H1 (cell line): Measurements from ENCODE around the gene KIF5C. TPM values are rescaled to one million over a fixed set of nuclear protein-coding genes. Genes with fewer than 3 reads are reported as not detected.

Experiments used
- CTCF ChIA-PET: fragments of 300-600 bp; sonication (Branson Sonifier 250); formaldehyde crosslinking; loops from one replicate; lab custom pipeline; 2021; ENCODE audit not compliant: partially characterized antibody; lab: Charles Lee
- POLR2A ChIA-PET: fragments of 300-600 bp; sonication (Branson Sonifier 250); formaldehyde crosslinking; loops from one replicate; lab custom pipeline; 2021; ENCODE audit warnings: inconsistent platforms; ENCODE audit not compliant: partially characterized antibody; lab: Charles Lee
- DNase-seq, 2 experiments: peaks; one replicate each; pipeline versions ENCODE4 v3.0.0 to v3.0.0-alpha.2; 2010 to 2022; ENCODE audit warnings: low spot score in 2 of 2, low read depth in 1 of 2, mixed read lengths in 1 of 2
- FAIRE-seq: peaks from 2 replicates; lab custom pipeline; 2011; peaks lifted over from hg19 to GRCh38; lab: Jason Lieb, UNC
- H2AFZ ChIP-seq: 2 replicates; pipeline ENCODE4 v1.8.1; 2012; ENCODE audit warnings: low read length, inconsistent platforms
- H2AK5ac ChIP-seq: 2 replicates; pipeline ENCODE4 v1.6.1; 2013; ENCODE audit warnings: low read depth, low read length
- H2BK120ac ChIP-seq: replicated peaks from 2 replicates; pipeline ENCODE3; 2013; ENCODE audit warnings: low read depth, low read length, inconsistent platforms
- H2BK12ac ChIP-seq: 2 replicates; pipeline ENCODE4 v1.6.1; 2013; ENCODE audit warnings: low read depth, low read length
- H2BK15ac ChIP-seq: 2 replicates; pipeline ENCODE4 v1.6.1; 2013; ENCODE audit warnings: low read length
- H2BK20ac ChIP-seq: 2 replicates; pipeline ENCODE4 v1.6.1; 2013; ENCODE audit warnings: low read length
- H2BK5ac ChIP-seq: 2 replicates; pipeline ENCODE4 v1.6.1; 2013; ENCODE audit warnings: low read depth, low read length
- H3K14ac ChIP-seq: 2 replicates; pipeline ENCODE4 v1.6.1; 2013; ENCODE audit warnings: inconsistent platforms; ENCODE audit not compliant: insufficient read length
- H3K18ac ChIP-seq: 2 replicates; pipeline ENCODE4 v1.6.1; 2013; ENCODE audit warnings: low read length; ENCODE audit errors: extremely low read depth
- H3K23ac ChIP-seq: 2 replicates; pipeline ENCODE4 v1.6.1; 2013; ENCODE audit warnings: inconsistent platforms; ENCODE audit not compliant: insufficient read length
- H3K23me2 ChIP-seq: 2 replicates; pipeline ENCODE4 v1.6.1; 2013; ENCODE audit warnings: low read depth, low read length
- H3K27ac ChIP-seq: 2 replicates; pipeline ENCODE4 v1.6.1; 2011; ENCODE audit warnings: low read depth, low read length, inconsistent platforms
- H3K27me3 ChIP-seq, 4 experiments: replicated peaks in 1 of 4; 1 replicate in 1 of 4; 2 replicates in 3 of 4; pipeline versions ENCODE4 v1.6.1 to v1.8.1; 2011 to 2013; ENCODE audit warnings: low read length in 3 of 4, mild to moderate bottlenecking in 3 of 4, inconsistent platforms in 2 of 4, mixed read lengths in 2 of 4, moderate library complexity in 1 of 4; ENCODE audit not compliant: control insufficient read depth in 3 of 4, insufficient read depth in 3 of 4; ENCODE audit errors: extremely low read depth in 1 of 4
- H3K36me3 ChIP-seq, 4 experiments: 2 replicates each; pipeline versions ENCODE4 v1.6.1 to v1.8.1; 2011 to 2013; ENCODE audit warnings: mild to moderate bottlenecking in 4 of 4, low read length in 3 of 4, moderate library complexity in 2 of 4, control low read depth in 1 of 4, inconsistent platforms in 1 of 4; ENCODE audit not compliant: insufficient read depth in 4 of 4, control insufficient read depth in 2 of 4
- H3K4ac ChIP-seq: replicated peaks from 2 replicates; pipeline ENCODE3; 2013; ENCODE audit warnings: low read length, low read depth, mixed read lengths, inconsistent platforms; ENCODE audit not compliant: insufficient read length
- H3K4me1 ChIP-seq, 4 experiments: replicated peaks in 1 of 4; 1 replicate in 1 of 4; 2 replicates in 3 of 4; pipeline versions ENCODE4 v1.6.1 to v1.8.1; 2011 to 2013; ENCODE audit warnings: low read length in 3 of 4, inconsistent platforms in 2 of 4, mixed read lengths in 1 of 4; ENCODE audit not compliant: insufficient read depth in 4 of 4, control insufficient read depth in 3 of 4
- H3K4me2 ChIP-seq, 2 experiments: 2 replicates each; pipeline versions ENCODE4 v1.6.1 to v1.8.1; 2011 to 2013; ENCODE audit warnings: low read depth in 2 of 2, low read length in 2 of 2, control low read depth in 1 of 2, inconsistent platforms in 1 of 2, mild to moderate bottlenecking in 1 of 2; ENCODE audit not compliant: insufficient read depth in 1 of 2
- H3K4me3 ChIP-seq, 4 experiments: fragments of 200-600, 300-600 bp in 1 of 4; sonication (generic), shearing (Covaris generic), sonication (Bioruptor Twin) in 1 of 4; 2 replicates each; pipeline versions ENCODE4 v1.5.1 to v1.8.1; 2011 to 2016; ENCODE audit warnings: low read length in 4 of 4, low read depth in 3 of 4, control low read depth in 2 of 4, inconsistent platforms in 2 of 4, mild to moderate bottlenecking in 2 of 4, mixed read lengths in 1 of 4, moderate library complexity in 1 of 4; ENCODE audit not compliant: insufficient read depth in 2 of 4; ENCODE audit errors: extremely low read depth in 1 of 4
- H3K56ac ChIP-seq: replicated peaks from 2 replicates; pipeline ENCODE3; 2013; ENCODE audit warnings: low read depth, mild to moderate bottlenecking, mixed read lengths, low read length, inconsistent platforms; ENCODE audit not compliant: insufficient read length
- H3K79me1 ChIP-seq: 2 replicates; pipeline ENCODE4 v1.6.1; 2013; ENCODE audit warnings: low read depth, low read length, control low read depth
- H3K79me2 ChIP-seq, 2 experiments: 2 replicates each; pipeline versions ENCODE4 v1.6.1 to v1.8.1; 2012 to 2013; ENCODE audit warnings: low read length in 2 of 2, mild to moderate bottlenecking in 2 of 2, inconsistent platforms in 1 of 2; ENCODE audit not compliant: insufficient read depth in 2 of 2, control insufficient read depth in 1 of 2
- H3K9ac ChIP-seq, 4 experiments: replicated peaks in 1 of 4; 1 replicate in 1 of 4; 2 replicates in 3 of 4; pipeline versions ENCODE4 v1.6.1 to v1.8.1; 2011 to 2013; ENCODE audit warnings: low read depth in 3 of 4, low read length in 3 of 4, control low read depth in 2 of 4, mild to moderate bottlenecking in 2 of 4, moderate library complexity in 2 of 4, inconsistent platforms in 1 of 4; ENCODE audit errors: extremely low read depth in 1 of 4
- H3K9me3 ChIP-seq, 2 experiments: 2 replicates each; pipeline versions ENCODE4 v1.6.1 to v1.8.1; 2012 to 2013; ENCODE audit warnings: mild to moderate bottlenecking in 2 of 2, moderate library complexity in 2 of 2, control low read depth in 1 of 2, inconsistent platforms in 1 of 2, low read depth in 1 of 2, low read length in 1 of 2, mixed read lengths in 1 of 2; ENCODE audit not compliant: insufficient read depth in 2 of 2
- H4K20me1 ChIP-seq, 2 experiments: replicated peaks in 1 of 2; 2 replicates each; pipeline versions ENCODE3 to v1.8.1; 2011 to 2013; ENCODE audit warnings: inconsistent platforms in 2 of 2, low read length in 2 of 2, mild to moderate bottlenecking in 1 of 2; ENCODE audit not compliant: insufficient read depth in 2 of 2, control insufficient read depth in 1 of 2
- H4K5ac ChIP-seq: 2 replicates; pipeline ENCODE4 v1.6.1; 2013; ENCODE audit warnings: low read length, low read depth, mixed read lengths, inconsistent platforms; ENCODE audit not compliant: insufficient read length
- H4K8ac ChIP-seq: 2 replicates; pipeline ENCODE4 v1.8.0; 2013; ENCODE audit warnings: mild to moderate bottlenecking, moderate library complexity, low read length, inconsistent platforms; ENCODE audit not compliant: insufficient read depth; ENCODE audit errors: extremely low read depth
- H4K91ac ChIP-seq: replicated peaks from 2 replicates; pipeline ENCODE3; 2013; ENCODE audit warnings: low read length, mixed read lengths, inconsistent platforms; ENCODE audit not compliant: insufficient read length
- CTBP2 ChIP-seq: IDR thresholded peaks from 2 replicates; pipeline ENCODE4 v1.7.0; 2011; ENCODE audit warnings: borderline replicate concordance, mild to moderate bottlenecking, moderate library complexity, mixed read lengths, low read length; ENCODE audit not compliant: insufficient read depth, insufficient read length
- POLR2A ChIP-seq, 2 experiments: IDR thresholded peaks; 1 replicate in 1 of 2; 2 replicates in 1 of 2; pipeline ENCODE4 v1.6.1; 2011; ENCODE audit warnings: low read depth in 2 of 2, low read length in 2 of 2, mild to moderate bottlenecking in 2 of 2; ENCODE audit errors: control extremely low read depth in 1 of 2
- RFX5 ChIP-seq: IDR thresholded peaks from 2 replicates; pipeline ENCODE4 v1.6.1; 2011; ENCODE audit warnings: low read depth, low read length, improper control_type of control experiment, borderline replicate concordance
- RNF2 ChIP-seq: fragments of 200-900, 300-1000 bp; sonication (generic); IDR thresholded peaks from 2 replicates; pipeline ENCODE4 v1.7.1; 2016; ENCODE audit warnings: borderline replicate concordance, low read depth, mild to moderate bottlenecking, antibody characterized with exemption, low read length; ENCODE audit not compliant: poor library complexity, severe bottlenecking; ENCODE audit errors: missing control alignments
- TEAD4 ChIP-seq: IDR thresholded peaks from 2 replicates; pipeline ENCODE4 v1.6.1; 2012; ENCODE audit warnings: low read depth, low read length, inconsistent platforms, mixed read lengths
- YY1 ChIP-seq: IDR thresholded peaks from 2 replicates; pipeline ENCODE4 v1.6.1; 2011; ENCODE audit warnings: low read depth, mild to moderate bottlenecking, low read length
- WGBS, 2 experiments: shearing (Covaris generic) in 1 of 2; methylation state at CpG; one replicate each; pipeline versions ENCODE4 v1.1.6 to v1.1.7; 2013 to 2015; ENCODE audit warnings: low lambda C conversion rate in 2 of 2, mixed read lengths in 2 of 2, inconsistent platforms in 1 of 2, low coverage in 1 of 2, missing lambda C conversion rate in 1 of 2; ENCODE audit not compliant: insufficient replicate concordance in 2 of 2, insufficient coverage in 1 of 2, insufficient read length in 1 of 2; ENCODE audit errors: extremely low coverage in 1 of 2, missing lambda C conversion rate in 1 of 2; 5-methylcytosine and 5-hydroxymethylcytosine counted together
- polyA plus RNA-seq, 7 experiments: library from polyadenylated mRNA; depleted of rRNA in 3 of 7; stranded (reverse) in 5 of 7; unstranded in 2 of 7; fragments of >200 nt in 5 of 7; fragments of 200-250 nt in 2 of 7; gene quantifications; 1 replicate in 5 of 7; 2 replicates in 1 of 7; 4 replicates in 1 of 7; pipeline versions ENCODE4 v1.2.1 to v1.2.3, GENCODE V29; 2011 to 2013; ENCODE audit warnings: missing spikeins in 2 of 7, mixed read lengths in 2 of 7
- total RNA-seq: library from RNA; stranded (reverse); fragmentation: NEBNext Ultra II Directional; extraction: Animal tissue kit (Norgen Biotek cat#: 25700); gene quantifications from 2 replicates; pipeline ENCODE4 v1.2.1, GENCODE V29; 2021

The KIF5C gene
- total and polyA plus RNA-seq, 2 of the 8 experiments (the other 6 are each of a cell fraction or from before 2014, with no cell fraction given): 16.3 to 66.4 TPM

- ChIA-PET POLR2A (no interaction called here), CTCF (interaction anchor here (1.1 to 14.6 kb wide), 2 partner anchors 13 to 19 kb away, joined by 3 to 277 read pairs; partner anchors contain the start of gene LYPD6B)
- Histone ChIP-seq H3K27me3 (no peaks in the 10 kb centered on the region), H3K79me1 (no peaks in the 10 kb centered on the region; the same call in 1 of the 2 replicates), H3K4ac (no peak overlapping the region), H3K4me2 (no peak overlapping the region), H4K5ac (no peak overlapping the region), H3K9me3 (no peaks in the 10 kb centered on the region), H2BK120ac (no peak overlapping the region), H2AK5ac (no peak overlapping the region), H3K56ac (no peak overlapping the region), H3K4me3 (no peak overlapping the region), H3K23me2 (no peaks in the 10 kb centered on the region), H3K4me1 (peaks cover 0 to 7% (median 1%) of the 10 kb centered on the region in 4 experiments; a peak in 1 of 7 replicates), H3K36me3 (peaks cover 10 to 50% (median 22%) of the 10 kb centered on the region in 4 experiments), H2BK20ac (no peak overlapping the region), H4K8ac (no peak overlapping the region), H4K20me1 (no peaks in the 10 kb centered on the region), H3K79me2 (no peaks in the 10 kb centered on the region), H3K14ac (no peak overlapping the region), H2BK15ac (no peak overlapping the region), H3K18ac (no peak overlapping the region), H2AFZ (no peak overlapping the region), H3K27ac (no peak overlapping the region), H3K9ac (no peak overlapping the region), H2BK12ac (no peak overlapping the region), H2BK5ac (no peak overlapping the region), H4K91ac (no peak overlapping the region), H3K23ac (no peak overlapping the region)
- FAIRE-seq (no peak), DNase-seq (no peak)
- TF ChIP-seq CTBP2 (no peak), RFX5 (no peak), RNF2 (no peak), TEAD4 (no peak), POLR2A (IDR thresholded peaks at IDR 0.05; ENCODE audit: control extremely low read depth in 1 of 2, low read depth in 2 of 2, low read length in 2 of 2) (no peak), YY1 (no peak)
- WGBS, 2 experiments: 99% methylated on average over 9 of the region's 9 CpGs; no CpG with 5 or more reads in 1 of the 2 experiments
Observed at GRCh38 chr2:149012545-149012944, 137.5 kb downstream of the KIF5C start.
